GM12878 (cell line): Measurements from ENCODE around the gene TCERG1L. TPM values are rescaled to one million over a fixed set of nuclear protein-coding genes. Genes with fewer than 3 reads are reported as not detected.

Source experiments
- ATAC-seq: fragments of 200-7000 bp; cut with Tn5 transposase; 3 replicates; pipeline ENCODE4 v1.9.1; 2020; ENCODE audit warnings: mild to moderate bottlenecking, moderate library complexity
- BruUV-seq: library from RNA; stranded (reverse); fragments of 400-500 nt; replicated peaks from 2 replicates; lab custom pipeline; 2021; lab: Mats Ljungman, UMichigan
- CTCF ChIA-PET: fragments of 300-600 bp; sonication (Branson Sonifier 250); formaldehyde crosslinking; extraction: SDS; loops from one replicate; lab custom pipeline; 2021; ENCODE audit warnings: inconsistent platforms; lab: Yijun Ruan, JAX
- POLR2A ChIA-PET: fragments of 350-600 bp; formaldehyde crosslinking; extraction: SDS; loops from one replicate; lab custom pipeline; 2021; ENCODE audit warnings: inconsistent platforms; lab: Charles Lee
- RAD21 ChIA-PET: fragments of 300-600 bp; sonication (Branson Sonifier 250); formaldehyde crosslinking; loops from one replicate; lab custom pipeline; 2023; ENCODE audit warnings: antibody characterized with exemption; ENCODE audit not compliant: unreplicated experiment; lab: Charles Lee
- SMC1A ChIA-PET: fragments of 300-600 bp; sonication (Branson Sonifier 250); formaldehyde crosslinking; loops from one replicate; lab custom pipeline; 2023; ENCODE audit not compliant: unreplicated experiment, uncharacterized antibody; lab: Charles Lee
- DNase-seq: peaks from one replicate; pipeline ENCODE4 v3.0.0-alpha.2; 2011; ENCODE audit warnings: low read depth, low spot score
- FAIRE-seq: peaks from 3 replicates; lab custom pipeline; 2011; peaks lifted over from hg19 to GRCh38; lab: Jason Lieb, UNC
- H2AFZ ChIP-seq: 2 replicates; pipeline ENCODE4 v1.6.0; 2011; ENCODE audit warnings: low read depth, low read length, control low read depth; ENCODE audit not compliant: control insufficient read depth
- H3K27ac ChIP-seq: 2 replicates; pipeline ENCODE4 v1.5.1; 2011; ENCODE audit warnings: control low read depth; ENCODE audit not compliant: control insufficient read depth, insufficient read depth
- H3K27me3 ChIP-seq, 2 experiments: replicated peaks in 1 of 2; 2 replicates each; pipeline versions ENCODE4 v1.6.0 to v1.6.1; 2011; ENCODE audit warnings: low read length in 1 of 2; ENCODE audit not compliant: control insufficient read depth in 2 of 2, insufficient read depth in 2 of 2
- H3K36me3 ChIP-seq, 2 experiments: 2 replicates each; pipeline ENCODE4 v1.5.1; 2011; ENCODE audit warnings: low read length in 1 of 2; ENCODE audit not compliant: control insufficient read depth in 2 of 2, insufficient read depth in 2 of 2
- H3K4me1 ChIP-seq: 2 replicates; pipeline ENCODE4 v1.6.1; 2011; ENCODE audit warnings: mild to moderate bottlenecking, low read length, moderate library complexity, mixed read lengths; ENCODE audit not compliant: control insufficient read depth, insufficient read depth
- H3K4me2 ChIP-seq: 2 replicates; pipeline ENCODE4 v1.6.0; 2011; ENCODE audit warnings: control low read depth; ENCODE audit not compliant: control insufficient read depth, insufficient read depth
- H3K4me3 ChIP-seq: fragments of 200-600 bp; sonication (generic); 2 replicates; pipeline ENCODE4 v1.5.1; 2016
- H3K79me2 ChIP-seq: 2 replicates; pipeline ENCODE4 v1.6.0; 2011; ENCODE audit warnings: low read length; ENCODE audit not compliant: control insufficient read depth, insufficient read depth
- H3K9ac ChIP-seq: 2 replicates; pipeline ENCODE4 v1.8.0; 2011; ENCODE audit warnings: low read length, control low read depth, mixed read lengths; ENCODE audit not compliant: control insufficient read depth, insufficient read depth
- H3K9me3 ChIP-seq: replicated peaks from 3 replicates; pipeline ENCODE4 v1.5.1; 2011; ENCODE audit warnings: mild to moderate bottlenecking, low read length; ENCODE audit not compliant: control insufficient read depth, insufficient read depth
- H4K20me1 ChIP-seq: 2 replicates; pipeline ENCODE4 v1.6.0; 2011; ENCODE audit not compliant: control insufficient read depth, insufficient read depth
- BCLAF1 ChIP-seq: fragments of 450-650 bp; IDR thresholded peaks from 2 replicates; pipeline ENCODE4 v1.6.1; 2017; ENCODE audit warnings: antibody characterized with exemption, mild to moderate bottlenecking, moderate library complexity
- GATAD2B ChIP-seq: fragments of 450-650 bp; conservative IDR thresholded peaks from 2 replicates; pipeline ENCODE4 v1.6.1; 2017; ENCODE audit warnings: low read depth, mild to moderate bottlenecking, moderate library complexity
- HDGF ChIP-seq: fragments of 450-650 bp; IDR thresholded peaks from 2 replicates; pipeline ENCODE4 v1.6.1; 2016; ENCODE audit warnings: antibody characterized with exemption
- JUND ChIP-seq: IDR thresholded peaks from 2 replicates; pipeline ENCODE4 v1.6.1; 2012; ENCODE audit warnings: low read depth, mild to moderate bottlenecking, low read length, improper control_type of control experiment, moderate library complexity
- KAT2A ChIP-seq: conservative IDR thresholded peaks from 2 replicates; pipeline ENCODE4 v1.6.1; 2011; ENCODE audit warnings: low read depth, low read length; ENCODE audit not compliant: control insufficient read depth
- NFYA ChIP-seq: IDR thresholded peaks from 2 replicates; pipeline ENCODE4 v1.6.1; 2011; ENCODE audit warnings: low read depth, mild to moderate bottlenecking, low read length, improper control_type of control experiment, borderline replicate concordance
- RUNX3 ChIP-seq: IDR thresholded peaks from 2 replicates; pipeline ENCODE4 v1.6.1; 2012; ENCODE audit warnings: low read length, inconsistent platforms
- SP1 ChIP-seq: IDR thresholded peaks from one replicate; pipeline ENCODE4 v1.6.1; 2011; ENCODE audit warnings: low read depth, low read length
- TAF1 ChIP-seq: IDR thresholded peaks from 2 replicates; pipeline ENCODE4 v1.6.1; 2011; ENCODE audit warnings: mild to moderate bottlenecking, low read depth, low read length, borderline replicate concordance
- ZBED1 ChIP-seq: IDR thresholded peaks from 2 replicates; pipeline ENCODE4 v1.6.1; 2016; ENCODE audit warnings: borderline replicate concordance
- ZNF217 ChIP-seq: fragments of 450-650 bp; IDR thresholded peaks from 2 replicates; pipeline ENCODE4 v1.6.1; 2017; ENCODE audit warnings: antibody characterized with exemption, mild to moderate bottlenecking
- WGBS: methylation state at CpG from one replicate; pipeline ENCODE4 v1.1.6; 2016; ENCODE audit warnings: low lambda C conversion rate; ENCODE audit not compliant: insufficient replicate concordance, insufficient coverage; ENCODE audit errors: missing lambda C conversion rate; 5-methylcytosine and 5-hydroxymethylcytosine counted together
- in situ Hi-C: fragments of 300-500 bp; cut with MboI; formaldehyde crosslinking; loops from 9 replicates; pipeline ENCODE4 v1.14.3; 2018; ENCODE audit warnings: mixed read lengths
- intact Hi-C: fragments of 100-400 bp; cut with micrococcal nuclease; formaldehyde crosslinking; loops from one replicate; pipeline ENCODE4 v1.14.2; 2022; ENCODE audit not compliant: unreplicated experiment
- polyA plus RNA-seq, 11 experiments: library from polyadenylated mRNA; depleted of rRNA in 4 of 11; unstranded in 6 of 11; stranded (reverse) in 5 of 11; fragments of >200 nt; fragmentation: Nextera tagmentation in 4 of 11; fragmentation: Illumina TruSeq in 1 of 11; extraction: Ambion mirVana in 4 of 11; extraction: Trizol in 1 of 11; gene quantifications; 1 replicate in 1 of 11; 2 replicates in 10 of 11; pipeline versions ENCODE4 v1.2.1 to v1.2.3, GENCODE V29; 2011 to 2016; ENCODE audit warnings: inconsistent platforms in 2 of 11, missing spikeins in 2 of 11, low read depth in 1 of 11
- total RNA-seq, 4 experiments: library from RNA; depleted of rRNA in 3 of 4; stranded (reverse); fragments of >200 nt in 3 of 4; fragmentation: Illumina TruSeq in 1 of 4; extraction: Trizol in 1 of 4; gene quantifications; 2 replicates each; pipeline versions ENCODE4 v1.2.1 to v1.2.3, GENCODE V29; 2013 to 2021
- TF ChIP-seq, protein P1 (sequence below): fragments of 450-650 bp; formaldehyde crosslinking; IDR thresholded peaks from 2 replicates; pipeline ENCODE4 v1.4.0; 2020; ENCODE audit warnings: mild to moderate bottlenecking, moderate library complexity

TCERG1L gene
- total and polyA plus RNA-seq, 10 of the 15 experiments (the other 5 are each of a cell fraction or from before 2014, with no cell fraction given), result not detected

- BruUV-seq, result no TSS peak
- no peak overlapping the region for H3K27ac ChIP-seq
- ATAC-seq (no peak), DNase-seq (no peak), FAIRE-seq (no peak)
- no peaks in the 10 kb centered on the region for H3K4me1 ChIP-seq
- no peak overlapping the region for H2AFZ ChIP-seq
- in situ Hi-C loops, result no loop called here
- RAD21 ChIA-PET, result no interaction called here
- POLR2A ChIA-PET, result no interaction called here
- H3K27me3 ChIP-seq, result no peaks in the 10 kb centered on the region
- H3K4me3 ChIP-seq, result no peak overlapping the region
- H3K79me2 ChIP-seq, result no peaks in the 10 kb centered on the region
- TF ChIP-seq KAT2A (no peak), ZNF217 (no peak)
- H3K36me3 ChIP-seq, result no peaks in the 10 kb centered on the region
- H3K9ac ChIP-seq, result no peak overlapping the region
- no peak overlapping the region for H3K4me2 ChIP-seq
- 30% methylated on average over 3 of the region's 3 CpGs for WGBS
- CTCF ChIA-PET, result no interaction called here
- intact Hi-C loops, result no loop called here
- no peaks in the 10 kb centered on the region for H4K20me1 ChIP-seq
- SMC1A ChIA-PET, result no interaction called here
- H3K9me3 ChIP-seq, result no peaks in the 10 kb centered on the region; the same call in 2 of the 3 replicates
Measured at GRCh38 chr10:131148270-131148669, 163.3 kb downstream of the TCERG1L start.

DNA sequence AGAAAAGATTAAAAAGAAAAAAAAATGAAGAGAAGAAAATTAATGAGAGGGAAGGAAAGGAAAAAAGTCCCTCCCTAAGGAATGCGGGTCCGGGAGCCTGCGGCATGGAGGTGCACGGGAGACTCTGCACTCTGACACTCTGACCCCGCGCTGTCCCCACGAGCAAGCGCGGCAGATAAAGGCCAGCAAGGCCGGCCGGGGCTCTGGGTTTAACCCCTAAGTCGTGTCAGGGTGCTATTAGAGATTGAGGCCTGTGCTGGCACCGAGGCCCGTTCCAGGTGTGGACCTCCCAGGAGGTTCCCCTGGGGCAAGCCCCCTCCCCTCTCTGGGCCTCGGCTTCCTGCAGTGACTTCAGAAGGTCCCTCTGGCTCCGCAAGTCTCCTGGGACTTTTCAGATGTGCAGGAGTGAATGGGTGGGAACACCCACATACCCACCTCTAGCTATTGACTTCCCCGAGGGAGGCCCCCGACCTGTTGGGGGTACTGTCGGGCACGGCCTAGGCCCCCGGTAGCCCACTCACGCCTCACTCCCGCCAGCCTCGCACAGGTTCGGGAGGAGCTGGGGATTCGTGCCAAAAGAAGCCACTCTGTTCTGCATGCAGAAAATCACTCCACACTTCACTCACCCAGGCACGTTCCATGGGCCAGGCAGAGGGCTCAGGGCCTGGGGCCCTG is 164.1 kb downstream of the TCERG1L start:
- in situ Hi-C loops (no loop called here), intact Hi-C loops (no loop called here)
- POLR2A ChIA-PET, result no interaction called here
- H3K36me3 ChIP-seq, result no peaks in the 10 kb centered on the region
- no peak overlapping the region for H3K27ac ChIP-seq
- no peaks in the 10 kb centered on the region for H3K4me1 ChIP-seq
- H3K79me2 ChIP-seq, result no peaks in the 10 kb centered on the region
- no peak overlapping the region for H3K4me2 ChIP-seq
- RAD21 ChIA-PET, result no interaction called here
- BruUV-seq, result no TSS peak
- DNase-seq (no peak), ATAC-seq (no peak), FAIRE-seq (no peak)
- WGBS, result 54% methylated on average over 27 of the region's 27 CpGs
- no peaks in the 10 kb centered on the region for H3K27me3 ChIP-seq
- H3K9me3 ChIP-seq, result no peaks in the 10 kb centered on the region; the same call in 2 of the 3 replicates
- CTCF ChIA-PET, result no interaction called here
- H4K20me1 ChIP-seq, result no peaks in the 10 kb centered on the region
- H3K9ac ChIP-seq, result no peak overlapping the region
- H2AFZ ChIP-seq, result no peak overlapping the region
- SMC1A ChIA-PET, result no interaction called here
- no peak overlapping the region for H3K4me3 ChIP-seq
- TF ChIP-seq JUND (no peak), RUNX3 (no peak), ZBED1 (no peak), NFYA (no peak), SP1 (no peak), TAF1 (no peak), BCLAF1 (no peak), HDGF (no peak), GATAD2B (no peak)
- TF ChIP-seq, protein P1, sequence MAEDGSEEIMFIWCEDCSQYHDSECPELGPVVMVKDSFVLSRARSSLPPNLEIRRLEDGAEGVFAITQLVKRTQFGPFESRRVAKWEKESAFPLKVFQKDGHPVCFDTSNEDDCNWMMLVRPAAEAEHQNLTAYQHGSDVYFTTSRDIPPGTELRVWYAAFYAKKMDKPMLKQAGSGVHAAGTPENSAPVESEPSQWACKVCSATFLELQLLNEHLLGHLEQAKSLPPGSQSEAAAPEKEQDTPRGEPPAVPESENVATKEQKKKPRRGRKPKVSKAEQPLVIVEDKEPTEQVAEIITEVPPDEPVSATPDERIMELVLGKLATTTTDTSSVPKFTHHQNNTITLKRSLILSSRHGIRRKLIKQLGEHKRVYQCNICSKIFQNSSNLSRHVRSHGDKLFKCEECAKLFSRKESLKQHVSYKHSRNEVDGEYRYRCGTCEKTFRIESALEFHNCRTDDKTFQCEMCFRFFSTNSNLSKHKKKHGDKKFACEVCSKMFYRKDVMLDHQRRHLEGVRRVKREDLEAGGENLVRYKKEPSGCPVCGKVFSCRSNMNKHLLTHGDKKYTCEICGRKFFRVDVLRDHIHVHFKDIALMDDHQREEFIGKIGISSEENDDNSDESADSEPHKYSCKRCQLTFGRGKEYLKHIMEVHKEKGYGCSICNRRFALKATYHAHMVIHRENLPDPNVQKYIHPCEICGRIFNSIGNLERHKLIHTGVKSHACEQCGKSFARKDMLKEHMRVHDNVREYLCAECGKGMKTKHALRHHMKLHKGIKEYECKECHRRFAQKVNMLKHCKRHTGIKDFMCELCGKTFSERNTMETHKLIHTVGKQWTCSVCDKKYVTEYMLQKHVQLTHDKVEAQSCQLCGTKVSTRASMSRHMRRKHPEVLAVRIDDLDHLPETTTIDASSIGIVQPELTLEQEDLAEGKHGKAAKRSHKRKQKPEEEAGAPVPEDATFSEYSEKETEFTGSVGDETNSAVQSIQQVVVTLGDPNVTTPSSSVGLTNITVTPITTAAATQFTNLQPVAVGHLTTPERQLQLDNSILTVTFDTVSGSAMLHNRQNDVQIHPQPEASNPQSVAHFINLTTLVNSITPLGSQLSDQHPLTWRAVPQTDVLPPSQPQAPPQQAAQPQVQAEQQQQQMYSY (CRISPR knock-in tag), result no peak
